ENCODE results near the gene SELP. TPM values are rescaled to one million over a fixed set of nuclear protein-coding genes. Genes with fewer than 3 reads are reported as not detected.

Gene SELP
- total and polyA plus RNA-seq, 5 donors from 2014 or later = 12.1 to 25.2 (median 22.2) TPM

DNA sequence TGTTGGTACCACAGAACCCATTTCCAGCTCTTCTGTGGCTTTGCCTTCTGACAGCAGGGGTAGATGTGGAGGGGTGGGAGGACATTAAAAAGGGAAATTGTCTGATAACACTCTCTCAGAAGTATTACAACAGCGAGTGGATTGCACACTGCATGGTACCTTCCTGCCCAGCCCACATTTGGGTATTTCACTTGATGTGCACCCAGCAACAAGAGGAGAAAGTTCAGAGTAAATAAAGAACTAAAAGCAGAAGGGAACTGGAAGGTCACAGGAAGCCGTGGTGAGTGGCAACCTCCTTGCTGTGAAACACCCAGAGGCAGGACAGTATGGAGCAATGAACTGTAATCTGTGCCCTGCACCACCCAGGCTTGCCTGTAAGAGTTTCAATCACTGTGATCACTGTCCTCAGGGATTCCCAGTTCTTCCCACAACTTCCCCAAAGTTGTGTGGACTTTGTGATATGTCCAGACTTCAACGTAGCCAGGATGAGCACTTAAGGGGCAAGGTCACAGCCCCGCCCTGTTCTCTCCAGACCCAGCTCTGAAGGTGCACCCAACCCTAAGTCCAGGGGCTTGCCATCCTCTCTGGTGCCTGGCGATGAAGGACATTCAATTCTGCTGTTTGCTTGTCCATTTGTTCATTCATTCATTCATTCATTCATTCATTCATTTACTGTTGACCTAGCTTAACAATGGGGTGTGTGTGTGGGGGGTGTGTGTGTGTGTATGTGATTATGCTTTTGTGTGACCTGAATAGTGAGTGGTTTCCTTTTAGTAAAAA is 25.0 kb downstream of the SELP start:
- Mint-ChIP-seq H3K4me1 (peaks cover 36 to 61% (median 45%) of the 10 kb centered on the region in 4 donors), H3K27ac (peak overlapping the region; percentile 63 to 93 (median 90)), H3K9me3 (peaks cover 0 to 2% (median 0%) of the 10 kb centered on the region in 7 donors), H3K27me3 (no peaks in the 10 kb centered on the region), H3K36me3 (peaks cover 13% of the 10 kb centered on the region), H3K4me3 (peak overlapping the region; percentile 30 to 83 (median 69))
- DNase-seq = peak in 2 of 3 donors; percentile 68 to 84
- H3K9me3 ChIP-seq (ENCODE audit: control insufficient read depth in 2 of 2, low read length in 2 of 2) = no peaks in the 10 kb centered on the region
- peak; percentile 83 for ATAC-seq (ENCODE audit: low read depth in 2 of 2)
- no peaks in the 10 kb centered on the region for H3K27me3 ChIP-seq (ENCODE audit: control insufficient read depth, insufficient read depth, low read length)
- no peaks in the 10 kb centered on the region for H3K36me3 ChIP-seq (ENCODE audit: control insufficient read depth, insufficient read depth, low read length)
- H3K4me1 ChIP-seq (ENCODE audit: control insufficient read depth, insufficient read depth, low read length, poor library complexity, severe bottlenecking) = peaks cover 41% of the 10 kb centered on the region
- peak overlapping the region; percentile 52 for H3K27ac ChIP-seq (ENCODE audit: insufficient read depth, low read length, poor library complexity, severe bottlenecking)
- H3K4me3 ChIP-seq (ENCODE audit: low read depth, low read length) = peak overlapping the region; percentile 54

GRCh38 chr1:169601096-169601881 is 28.6 kb downstream of the SELP start:
- no peaks in the 10 kb centered on the region for H3K27me3 ChIP-seq (ENCODE audit: control insufficient read depth, insufficient read depth, low read length)
- peak overlapping the region in 3 of 4 donors; percentile 3 to 53 (median 39) for H3K4me3 Mint-ChIP-seq
- H3K27me3 Mint-ChIP-seq = no peaks in the 10 kb centered on the region
- H3K4me1 ChIP-seq (ENCODE audit: control insufficient read depth, insufficient read depth, low read length, poor library complexity, severe bottlenecking) = peaks cover 41% of the 10 kb centered on the region
- peaks cover 0 to 2% (median 0%) of the 10 kb centered on the region in 7 donors for H3K9me3 Mint-ChIP-seq
- H3K9me3 ChIP-seq (ENCODE audit: control insufficient read depth in 2 of 2, low read length in 2 of 2) = no peaks in the 10 kb centered on the region
- H3K4me1 Mint-ChIP-seq = peaks cover 36 to 57% (median 43%) of the 10 kb centered on the region in 4 donors
- no peaks in the 10 kb centered on the region for H3K36me3 ChIP-seq (ENCODE audit: control insufficient read depth, insufficient read depth, low read length)
- H3K36me3 Mint-ChIP-seq = peaks cover 6% of the 10 kb centered on the region
- peak overlapping the region; percentile 56 for H3K27ac ChIP-seq (ENCODE audit: insufficient read depth, low read length, poor library complexity, severe bottlenecking)
- ATAC-seq (ENCODE audit: low read depth in 2 of 2) = no peak
- DNase-seq = peak in 2 of 3 donors; percentile 37 to 54
- peak overlapping the region; percentile 28 for H3K4me3 ChIP-seq (ENCODE audit: low read depth, low read length)
- peak overlapping the region; percentile 62 to 72 (median 70) for H3K27ac Mint-ChIP-seq

GRCh38 chr1:169595764-169596711 is 33.9 kb downstream of the SELP start:
- Mint-ChIP-seq H3K27ac (no peak overlapping the region), H3K4me1 (peaks cover 22 to 34% (median 28%) of the 10 kb centered on the region in 4 donors), H3K36me3 (peaks cover 10% of the 10 kb centered on the region), H3K4me3 (no peak overlapping the region), H3K27me3 (no peaks in the 10 kb centered on the region), H3K9me3 (no peaks in the 10 kb centered on the region)
- H3K27me3 ChIP-seq (ENCODE audit: control insufficient read depth, insufficient read depth, low read length) = no peaks in the 10 kb centered on the region
- H3K36me3 ChIP-seq (ENCODE audit: control insufficient read depth, insufficient read depth, low read length) = no peaks in the 10 kb centered on the region
- H3K9me3 ChIP-seq (ENCODE audit: control insufficient read depth in 2 of 2, low read length in 2 of 2) = no peaks in the 10 kb centered on the region
- no peak overlapping the region for H3K4me3 ChIP-seq (ENCODE audit: low read depth, low read length)
- peaks cover 7% of the 10 kb centered on the region for H3K4me1 ChIP-seq (ENCODE audit: control insufficient read depth, insufficient read depth, low read length, poor library complexity, severe bottlenecking)
- DNase-seq = peak in 2 of 3 donors; percentile 29 to 63
- no peak overlapping the region for H3K27ac ChIP-seq (ENCODE audit: insufficient read depth, low read length, poor library complexity, severe bottlenecking)
- peak in 1 of 2 donors; percentile 46 for ATAC-seq (ENCODE audit: low read depth in 2 of 2)

DNA sequence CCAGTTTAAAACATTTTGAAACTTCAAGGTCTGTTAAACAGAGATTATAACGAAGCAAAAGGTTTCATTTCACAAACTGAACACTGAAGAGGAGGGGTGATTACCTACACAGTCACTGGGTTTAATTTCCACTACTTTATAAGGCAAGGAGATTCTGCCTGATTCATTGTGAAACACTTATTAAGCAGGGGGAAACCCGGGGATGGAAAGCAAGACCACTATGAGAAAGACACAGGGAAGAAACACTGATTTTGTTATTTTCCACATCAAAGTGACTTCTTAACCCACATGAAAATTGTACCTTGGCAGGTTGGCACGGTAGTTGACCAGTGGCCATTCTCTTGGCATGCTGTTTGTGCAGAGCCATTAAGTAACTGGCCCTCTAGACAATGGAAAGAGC is 35.5 kb downstream of the SELP start:
- Histone ChIP-seq H3K4me1 (ENCODE audit: control insufficient read depth, insufficient read depth, low read length, poor library complexity, severe bottlenecking) (peaks cover 4% of the 10 kb centered on the region), H3K4me3 (ENCODE audit: low read depth, low read length) (no peak overlapping the region), H3K9me3 (ENCODE audit: control insufficient read depth in 2 of 2, low read length in 2 of 2) (no peaks in the 10 kb centered on the region), H3K36me3 (ENCODE audit: control insufficient read depth, insufficient read depth, low read length) (no peaks in the 10 kb centered on the region), H3K27me3 (ENCODE audit: control insufficient read depth, insufficient read depth, low read length) (no peaks in the 10 kb centered on the region), H3K27ac (ENCODE audit: insufficient read depth, low read length, poor library complexity, severe bottlenecking) (no peak overlapping the region)
- H3K36me3 Mint-ChIP-seq = peaks cover 10% of the 10 kb centered on the region
- H3K27me3 Mint-ChIP-seq = no peaks in the 10 kb centered on the region
- no peak for ATAC-seq (ENCODE audit: low read depth in 2 of 2)
- H3K4me1 Mint-ChIP-seq = peaks cover 18 to 29% (median 25%) of the 10 kb centered on the region in 4 donors
- peak overlapping the region in 1 of 3 donors; percentile 24 for H3K27ac Mint-ChIP-seq
- no peak overlapping the region for H3K4me3 Mint-ChIP-seq
- DNase-seq = peak in 1 of 3 donors; percentile 43
- no peaks in the 10 kb centered on the region for H3K9me3 Mint-ChIP-seq

DNA sequence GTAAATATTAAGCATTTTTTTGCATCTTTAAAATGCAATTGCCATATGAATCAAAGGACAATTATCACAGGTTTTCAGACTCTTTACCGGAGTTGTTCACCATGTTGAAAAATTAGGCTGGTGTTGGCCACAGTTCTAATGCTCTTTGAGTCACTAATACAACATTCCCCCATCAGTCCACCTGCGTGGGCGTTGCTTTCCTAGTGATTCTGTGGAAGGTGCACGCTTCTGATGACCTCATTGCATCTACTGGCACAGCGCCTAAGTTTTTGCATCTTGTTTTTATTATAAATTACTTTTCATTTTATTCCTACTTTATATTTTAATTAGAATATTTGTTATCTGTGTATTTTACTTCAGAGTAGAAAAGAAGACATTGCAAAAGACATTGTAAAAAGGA is 39.0 kb downstream of the SELP start:
- Mint-ChIP-seq H3K27ac (no peak overlapping the region), H3K36me3 (peaks cover 10% of the 10 kb centered on the region), H3K27me3 (no peaks in the 10 kb centered on the region), H3K4me3 (no peak overlapping the region), H3K9me3 (no peaks in the 10 kb centered on the region), H3K4me1 (peaks cover 37 to 62% (median 51%) of the 10 kb centered on the region in 4 donors)
- no peaks in the 10 kb centered on the region for H3K36me3 ChIP-seq (ENCODE audit: control insufficient read depth, insufficient read depth, low read length)
- no peak overlapping the region for H3K4me3 ChIP-seq (ENCODE audit: low read depth, low read length)
- DNase-seq = no peak
- H3K27ac ChIP-seq (ENCODE audit: insufficient read depth, low read length, poor library complexity, severe bottlenecking) = no peak overlapping the region
- no peak for ATAC-seq (ENCODE audit: low read depth in 2 of 2)
- no peaks in the 10 kb centered on the region for H3K27me3 ChIP-seq (ENCODE audit: control insufficient read depth, insufficient read depth, low read length)
- H3K9me3 ChIP-seq (ENCODE audit: control insufficient read depth in 2 of 2, low read length in 2 of 2) = no peaks in the 10 kb centered on the region
- H3K4me1 ChIP-seq (ENCODE audit: control insufficient read depth, insufficient read depth, low read length, poor library complexity, severe bottlenecking) = peaks cover 29% of the 10 kb centered on the region

GRCh38 chr1:169588785-169589485 is 41.0 kb downstream of the SELP start:
- Histone ChIP-seq H3K36me3 (ENCODE audit: control insufficient read depth, insufficient read depth, low read length) (no peaks in the 10 kb centered on the region), H3K4me1 (ENCODE audit: control insufficient read depth, insufficient read depth, low read length, poor library complexity, severe bottlenecking) (peaks cover 35% of the 10 kb centered on the region), H3K4me3 (ENCODE audit: low read depth, low read length) (peak overlapping the region; percentile 16), H3K9me3 (ENCODE audit: control insufficient read depth in 2 of 2, low read length in 2 of 2) (no peaks in the 10 kb centered on the region), H3K27me3 (ENCODE audit: control insufficient read depth, insufficient read depth, low read length) (no peaks in the 10 kb centered on the region), H3K27ac (ENCODE audit: insufficient read depth, low read length, poor library complexity, severe bottlenecking) (peak overlapping the region; percentile 26)
- ATAC-seq (ENCODE audit: low read depth in 2 of 2) (peak; percentile 26 to 32), DNase-seq (peak in 1 of 3 donors; percentile 57)
- peaks cover 5% of the 10 kb centered on the region for H3K36me3 Mint-ChIP-seq
- no peaks in the 10 kb centered on the region for H3K9me3 Mint-ChIP-seq
- H3K4me3 Mint-ChIP-seq = peak overlapping the region in 1 of 4 donors; percentile 96
- peaks cover 31 to 67% (median 50%) of the 10 kb centered on the region in 4 donors for H3K4me1 Mint-ChIP-seq
- peak overlapping the region; percentile 60 to 69 (median 66) for H3K27ac Mint-ChIP-seq
- no peaks in the 10 kb centered on the region for H3K27me3 Mint-ChIP-seq

Measured in CD4-positive, CD25-positive, alpha-beta regulatory T cell (primary cell).